ENCODE results near the gene DRC7.
A peak's percentile ranks its signal among the peaks of the same experiment; 100 is the strongest.

The DRC7 gene

DNA sequence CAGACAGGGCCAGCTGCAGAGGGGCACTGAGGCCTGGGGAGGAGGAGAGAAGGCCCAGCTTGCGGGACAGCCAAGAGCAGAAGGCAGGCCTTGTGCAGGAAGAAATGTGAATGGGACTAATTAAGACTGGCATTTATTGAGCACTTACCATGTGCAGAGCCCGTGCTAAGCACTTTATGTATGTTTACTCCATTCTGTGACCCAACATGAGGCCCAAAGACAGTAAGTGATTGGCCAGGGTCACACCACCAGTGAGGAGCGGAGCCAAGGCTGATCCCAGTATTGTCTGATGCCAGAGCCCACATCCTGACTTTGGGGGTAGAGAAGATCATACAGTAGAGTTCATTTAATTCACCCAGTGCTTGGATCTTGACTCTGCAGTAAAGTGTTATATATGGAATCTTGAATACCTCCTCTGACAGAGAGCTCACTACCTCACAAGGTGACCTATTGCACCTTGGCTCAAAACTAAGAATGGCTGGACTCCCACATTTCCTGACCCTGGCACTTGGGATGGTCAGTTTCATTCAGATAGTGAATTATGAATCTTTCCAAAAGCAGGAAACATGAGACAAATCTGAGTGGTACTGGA, 54.6 kb downstream of the DRC7 start:
- DNase-seq (ENCODE audit: low read depth in 2 of 2, low spot score in 1 of 2): no peak

- no peak for DNase-seq (ENCODE audit: low read depth in 2 of 2, low spot score in 1 of 2)
These were observed 55.3 kb downstream of the DRC7 start for GRCh38 chr16:57749856-57750452.

- DNase-seq (ENCODE audit: low read depth in 2 of 2, low spot score in 1 of 2): no peak
These were observed 56.4 kb downstream of the DRC7 start for GRCh38 chr16:57750796-57751538.

GRCh38 chr16:57751539-57752202, 57.1 kb downstream of the DRC7 start:
- DNase-seq (ENCODE audit: low read depth in 2 of 2, low spot score in 1 of 2): no peak

- DNase-seq (ENCODE audit: low read depth in 2 of 2, low spot score in 1 of 2): no peak
These were observed 57.6 kb downstream of the DRC7 start for GRCh38 chr16:57752203-57752580.

DNA sequence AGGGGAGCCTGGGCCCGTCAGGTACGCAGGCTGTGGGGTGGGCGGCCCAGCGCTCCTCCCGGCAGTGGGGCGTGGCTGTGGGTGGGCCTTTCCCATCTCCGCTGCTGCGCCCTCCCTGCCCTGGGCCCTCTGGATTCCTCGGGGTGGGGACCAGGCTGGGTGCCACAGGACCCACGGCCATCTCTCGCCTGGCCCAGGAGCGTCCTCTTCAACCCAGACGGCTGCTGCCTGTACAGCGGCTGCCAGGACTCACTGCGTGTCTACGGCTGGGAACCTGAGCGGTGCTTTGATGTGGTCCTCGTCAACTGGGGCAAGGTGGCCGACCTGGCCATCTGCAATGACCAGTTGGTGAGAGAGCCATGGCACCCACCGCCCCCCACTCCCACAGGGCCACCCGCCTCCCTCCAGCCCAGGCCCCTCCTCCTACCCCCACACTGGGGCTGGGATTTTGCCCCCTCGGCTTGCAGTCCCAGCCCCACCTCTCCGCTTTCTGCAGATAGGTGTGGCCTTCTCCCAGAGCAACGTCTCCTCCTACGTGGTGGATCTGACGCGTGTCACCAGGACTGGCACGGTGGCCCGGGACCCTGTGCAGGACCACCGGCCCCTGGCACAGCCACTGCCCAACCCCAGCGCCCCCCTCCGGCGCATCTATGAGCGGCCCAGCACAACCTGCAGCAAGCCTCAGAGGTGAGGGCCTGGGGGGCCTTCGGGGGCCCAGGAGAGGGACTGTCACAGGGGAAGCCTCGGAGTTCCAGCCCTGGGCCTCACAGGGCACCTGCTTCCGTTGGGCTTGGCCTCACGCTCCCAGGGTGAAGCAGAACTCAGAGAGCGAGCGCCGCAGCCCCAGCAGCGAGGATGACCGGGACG, 58.2 kb downstream of the DRC7 start:
- DNase-seq (ENCODE audit: low read depth in 2 of 2, low spot score in 1 of 2): no peak

DNA sequence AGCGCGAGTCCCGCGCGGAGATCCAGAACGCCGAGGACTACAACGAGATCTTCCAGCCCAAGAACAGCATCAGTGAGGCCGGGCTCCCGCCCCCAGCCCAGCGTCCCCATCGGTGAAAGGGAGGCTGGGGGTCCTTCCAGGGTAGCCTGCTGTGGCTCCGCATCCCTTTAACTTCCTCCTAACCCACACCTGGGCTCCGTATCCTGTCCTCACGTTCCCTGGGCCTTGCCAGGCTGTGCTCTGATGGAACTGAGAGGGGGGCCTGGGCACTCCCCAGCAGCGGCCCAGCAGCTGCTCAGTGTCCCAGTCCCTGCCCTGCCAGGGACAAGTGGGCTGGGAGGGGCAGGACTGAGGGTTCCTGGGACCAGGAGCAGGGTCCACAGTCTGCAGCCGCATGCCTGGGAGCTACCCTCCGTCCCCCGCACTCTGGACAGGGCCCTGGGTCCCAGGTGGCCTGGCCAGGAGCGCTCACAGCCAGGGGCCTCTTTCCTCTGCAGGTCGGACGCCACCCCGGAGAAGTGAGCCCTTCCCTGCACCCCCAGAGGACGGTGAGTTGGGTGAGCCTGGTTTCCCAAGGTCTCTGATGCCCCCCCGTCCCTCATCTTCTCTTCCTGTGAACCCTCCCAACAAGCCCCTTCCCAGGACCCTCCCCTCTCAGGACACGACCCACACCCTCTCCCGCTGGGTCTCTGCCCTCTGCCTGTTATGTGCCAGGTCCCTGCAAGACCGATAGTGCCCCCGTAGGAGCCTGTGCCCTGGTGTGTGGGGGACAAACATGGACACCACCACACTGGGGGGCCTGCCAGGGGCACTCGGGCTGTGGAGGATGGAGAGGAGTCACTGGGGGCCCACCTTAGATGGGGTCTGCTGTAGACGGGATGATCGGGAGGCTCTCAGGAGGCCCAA, 59.1 kb downstream of the DRC7 start:
- no peak for DNase-seq (ENCODE audit: low read depth in 2 of 2, low spot score in 1 of 2)

DNA sequence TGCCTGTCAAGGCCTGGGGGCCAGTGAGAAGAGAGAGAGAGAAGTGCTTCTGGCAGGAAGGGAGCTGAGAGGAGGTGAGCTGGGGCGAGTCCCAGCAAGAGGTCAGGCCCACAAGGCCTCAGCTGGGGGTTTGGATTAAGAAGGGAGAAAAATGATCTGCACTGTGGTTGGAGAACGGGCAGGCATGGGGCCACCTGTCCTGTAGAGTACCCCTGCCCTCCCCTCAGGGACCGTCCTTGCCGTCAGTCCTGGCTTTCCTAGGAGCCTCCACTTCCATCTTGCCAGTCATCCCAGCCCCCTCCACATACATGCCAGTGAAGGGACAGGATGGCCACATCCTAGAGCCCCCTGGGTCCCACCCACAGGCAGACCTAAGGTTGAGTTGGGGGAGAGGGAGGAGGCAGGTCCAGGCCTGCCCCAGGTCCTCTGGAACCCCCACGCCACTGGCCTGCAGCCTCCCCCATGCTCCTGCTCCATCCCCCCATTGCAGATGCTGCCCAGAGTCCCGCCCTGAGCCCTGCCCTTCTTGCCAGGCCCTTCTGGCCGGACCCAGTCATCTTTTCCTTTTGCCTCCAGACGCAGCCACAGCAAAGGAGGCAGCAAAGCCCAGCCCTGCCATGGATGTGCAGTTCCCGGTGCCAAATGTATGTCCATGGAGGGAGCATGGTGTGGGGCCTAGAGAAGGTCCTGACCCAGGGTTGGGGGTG, 59.9 kb downstream of the DRC7 start:
- no peak for DNase-seq (ENCODE audit: low read depth in 2 of 2, low spot score in 1 of 2)

DNA sequence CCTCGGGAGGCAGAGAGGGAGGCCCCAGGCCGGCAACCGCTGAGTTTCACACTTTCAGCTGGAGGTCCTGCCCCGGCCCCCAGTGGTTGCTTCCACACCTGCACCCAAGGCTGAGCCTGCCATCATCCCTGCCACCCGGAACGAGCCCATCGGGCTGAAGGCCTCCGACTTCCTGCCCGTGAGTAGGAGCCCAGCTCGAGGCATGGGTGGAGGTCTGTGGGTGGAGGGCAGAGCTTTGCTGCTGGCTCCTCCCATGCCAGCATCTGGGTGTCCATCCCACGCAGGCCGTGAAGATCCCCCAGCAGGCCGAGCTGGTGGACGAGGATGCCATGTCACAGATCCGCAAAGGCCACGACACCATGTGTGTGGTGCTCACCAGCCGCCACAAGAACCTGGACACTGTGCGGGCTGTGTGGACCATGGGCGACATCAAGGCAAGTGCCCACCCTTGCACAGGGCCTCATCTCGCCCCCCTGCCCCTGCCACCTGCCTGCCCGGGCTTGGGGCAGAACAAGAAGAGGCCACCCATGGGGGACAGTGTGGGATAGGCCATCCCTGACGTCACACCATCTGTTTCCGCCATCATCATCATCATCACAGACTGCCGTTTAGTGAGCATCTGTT, 60.6 kb downstream of the DRC7 start:
- DNase-seq (ENCODE audit: low read depth in 2 of 2, low spot score in 1 of 2): no peak

DNA sequence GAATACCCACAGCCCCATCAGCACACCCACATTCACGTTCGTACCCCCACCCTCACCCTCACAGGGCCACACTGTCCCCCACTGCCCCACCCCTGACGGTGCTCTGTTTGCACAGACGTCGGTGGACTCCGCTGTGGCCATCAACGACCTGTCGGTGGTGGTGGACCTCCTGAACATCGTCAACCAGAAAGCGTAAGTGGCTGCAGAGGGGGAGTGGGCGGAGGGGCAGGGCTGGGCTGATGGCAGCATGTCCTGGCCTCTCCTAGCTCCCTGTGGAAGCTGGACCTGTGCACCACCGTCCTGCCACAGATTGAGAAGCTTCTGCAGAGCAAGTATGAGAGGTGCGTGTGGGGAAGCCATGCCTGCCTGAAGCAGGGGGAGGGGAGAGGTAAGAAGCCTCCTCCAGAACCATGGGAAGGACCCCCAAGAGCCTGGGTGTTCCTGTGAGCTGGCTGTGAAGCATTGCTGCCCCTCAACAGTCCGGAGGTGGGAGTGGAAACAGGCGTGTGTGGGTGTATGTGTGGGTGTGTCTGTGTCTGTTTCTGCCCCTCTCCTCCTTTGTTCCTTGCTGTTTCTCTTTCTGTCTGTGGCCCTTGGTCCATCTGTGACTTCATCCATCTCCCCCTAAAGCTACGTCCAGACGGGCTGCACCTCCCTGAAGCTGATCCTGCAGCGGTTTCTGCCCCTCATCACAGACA, 61.3 kb downstream of the DRC7 start:
- DNase-seq (ENCODE audit: low read depth in 2 of 2, low spot score in 1 of 2): no peak

DNA sequence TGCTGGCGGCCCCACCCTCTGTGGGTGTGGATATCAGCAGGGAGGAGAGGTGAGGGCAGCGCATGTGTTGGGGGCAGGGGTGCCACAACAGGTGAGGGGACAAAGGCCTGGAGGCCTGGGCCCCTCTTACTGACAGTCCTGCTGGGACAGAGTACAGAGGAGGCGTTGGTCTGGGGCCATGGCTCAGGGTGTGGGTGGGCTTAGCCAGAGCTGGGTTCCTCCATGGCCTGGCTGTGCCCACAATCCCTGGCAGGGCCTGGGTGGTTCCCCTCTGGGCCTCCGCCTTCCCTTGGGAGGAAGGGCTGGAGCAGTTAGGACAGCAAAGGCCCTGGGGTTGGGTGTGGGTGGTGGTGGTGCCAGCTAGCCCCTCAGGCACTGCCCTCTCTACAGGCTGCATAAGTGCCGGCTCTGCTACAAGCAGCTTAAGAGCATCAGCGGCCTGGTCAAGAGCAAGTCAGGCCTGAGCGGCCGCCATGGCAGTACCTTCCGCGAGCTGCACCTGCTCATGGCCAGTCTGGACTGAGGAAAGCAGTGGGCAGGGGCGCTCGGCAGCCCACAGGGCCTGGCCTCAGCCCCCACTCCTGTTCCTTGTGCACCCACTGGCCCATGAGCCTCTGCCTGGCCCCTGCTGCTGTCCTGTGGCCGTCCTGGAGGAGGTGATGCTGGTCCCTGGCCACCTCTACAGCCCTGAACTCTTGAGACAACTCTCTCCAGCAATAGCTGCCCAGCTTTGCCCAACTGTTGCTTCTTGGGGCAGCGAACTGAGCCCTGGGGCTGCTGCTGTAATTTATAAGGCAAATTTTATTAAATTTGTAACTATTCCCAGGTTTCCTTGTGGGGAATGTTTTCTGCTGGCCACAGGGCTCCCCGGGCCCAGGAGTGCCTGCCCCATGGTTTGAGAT, 62.1 kb downstream of the DRC7 start:
- DNase-seq (ENCODE audit: low read depth in 2 of 2, low spot score in 1 of 2): no peak

DNA sequence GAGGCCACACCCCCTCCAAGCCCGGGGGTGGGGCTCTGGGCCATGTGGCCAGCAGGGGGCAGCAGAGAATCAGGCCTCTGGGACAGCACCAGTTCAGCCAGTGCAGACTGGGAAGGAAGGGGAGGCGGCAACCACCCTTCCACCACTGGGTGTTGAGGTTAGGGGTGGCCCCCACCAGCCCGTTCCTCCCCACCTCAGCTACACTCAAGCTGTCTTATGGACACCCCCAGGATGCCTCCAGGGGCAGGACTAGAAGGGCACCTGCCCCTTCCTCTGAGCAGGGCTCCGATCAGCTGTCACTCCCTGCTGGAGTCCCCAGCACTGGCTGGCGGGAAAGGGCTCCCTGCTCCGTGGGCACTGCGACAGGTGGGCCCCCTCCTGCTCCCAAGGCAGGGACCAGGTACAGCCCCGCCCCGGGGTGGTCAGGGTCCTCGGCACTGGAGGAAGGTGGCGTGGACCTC, 62.8 kb downstream of the DRC7 start:
- peak; percentile 78 to 82 for DNase-seq (ENCODE audit: low read depth in 2 of 2, low spot score in 1 of 2)

DNA sequence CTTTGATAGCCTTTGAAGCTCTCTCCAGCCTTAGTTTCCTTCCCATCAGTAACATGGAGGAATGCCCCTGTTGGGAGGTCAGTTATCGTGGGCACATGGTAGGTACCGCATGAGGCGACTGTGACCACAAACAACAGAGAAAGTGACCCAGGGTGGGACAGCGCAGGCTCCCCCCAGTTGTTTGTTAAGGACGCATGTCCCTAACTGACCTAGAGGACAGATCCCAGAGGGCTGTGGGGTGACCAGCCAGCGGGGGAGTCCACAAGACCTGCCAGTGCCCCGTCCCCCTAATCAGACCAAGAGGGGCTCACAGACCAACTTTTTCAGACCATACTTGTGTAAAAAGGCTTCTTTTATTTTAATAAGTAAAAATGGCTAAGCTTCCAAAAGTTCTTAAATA, 63.3 kb downstream of the DRC7 start:
- DNase-seq (ENCODE audit: low read depth in 2 of 2, low spot score in 1 of 2): no peak

DNA sequence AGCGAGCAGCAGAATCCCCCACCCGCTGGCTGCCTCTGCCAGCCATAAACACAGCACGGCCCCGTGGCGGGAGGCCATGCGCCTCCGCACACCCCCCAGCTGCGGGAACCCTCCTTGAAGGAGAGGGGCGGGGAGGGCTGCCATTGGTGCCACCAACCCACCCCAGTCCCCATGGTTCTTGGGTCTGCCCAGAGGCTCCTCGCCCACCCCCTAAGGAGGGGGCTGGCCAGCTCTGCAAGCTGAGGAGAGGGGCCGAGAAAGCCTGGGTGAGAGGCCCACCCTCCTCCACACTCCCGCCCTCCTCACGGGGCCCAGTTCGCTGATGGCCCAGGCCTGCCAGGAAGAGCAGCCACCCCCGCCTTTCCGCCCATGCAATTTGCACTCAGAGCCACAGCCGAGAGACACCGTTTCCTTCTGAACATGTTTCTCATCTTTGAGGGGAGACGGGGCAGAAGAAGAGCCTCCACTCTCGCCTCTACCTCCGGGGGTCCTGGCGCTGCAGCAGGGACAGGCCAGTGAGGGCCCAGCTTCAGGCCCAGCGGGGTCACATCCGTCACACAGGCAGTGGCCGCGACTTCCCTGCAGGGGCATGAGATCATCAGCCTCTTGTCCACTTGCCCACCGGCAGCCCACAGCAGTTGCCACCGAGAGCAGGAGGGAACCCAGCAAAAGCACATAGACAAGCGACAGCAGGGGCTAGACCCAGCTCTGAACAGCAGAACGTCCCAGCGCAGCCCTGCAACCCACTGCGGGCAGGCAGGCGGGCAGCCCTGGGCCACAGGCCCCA, 63.9 kb downstream of the DRC7 start:
- no peak for DNase-seq (ENCODE audit: low read depth in 2 of 2, low spot score in 1 of 2)

- DNase-seq (ENCODE audit: low read depth in 2 of 2, low spot score in 1 of 2): no peak
These were observed 64.5 kb downstream of the DRC7 start for GRCh38 chr16:57759131-57759530.

- no peak for DNase-seq (ENCODE audit: low read depth in 2 of 2, low spot score in 1 of 2)
These were observed 65.1 kb downstream of the DRC7 start for GRCh38 chr16:57759541-57760356.

Data from stimulated activated CD8-positive, alpha-beta memory T cell treated with anti-CD3 and anti-CD28 coated beads, Interleukin-4, amount 100 ng/mL, for 1 hour (primary cell).